GOT3 (cell line): Measurements from ENCODE around the gene MIER2.

ENCODE experiments used
- DNase-seq: peaks from one replicate; lab custom pipeline; 2025; ENCODE audit warnings: mixed read lengths; lab: John Stamatoyannopoulos, UW

The MIER2 gene

GRCh38 chr19:307793-308420 is 36.7 kb downstream of the MIER2 start:
- no peak for DNase-seq

DNA sequence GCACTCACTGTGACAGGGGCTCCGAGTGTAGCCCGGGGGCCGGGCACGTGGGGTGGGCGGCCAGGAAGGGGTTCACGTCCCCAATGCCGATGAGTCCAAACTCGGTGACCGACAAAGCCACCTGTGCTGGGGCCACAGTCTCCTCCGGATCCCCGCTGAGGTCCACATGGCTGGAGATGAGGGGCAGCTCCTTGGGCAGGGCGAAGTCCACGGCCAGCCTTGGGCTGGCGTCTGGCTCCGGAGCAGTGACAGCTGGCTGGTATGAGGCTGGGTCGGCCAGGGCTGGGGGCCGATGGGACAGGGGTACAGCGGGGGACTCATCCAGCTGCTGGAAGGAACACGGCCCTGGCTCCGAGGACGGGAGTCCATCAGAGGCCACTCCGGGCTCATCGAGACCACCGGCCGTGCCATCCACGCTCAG is 37.5 kb downstream of the MIER2 start:
- DNase-seq, result no peak

- no peak for DNase-seq
These were observed 38.3 kb downstream of the MIER2 start for GRCh38 chr19:306151-306900.

- no peak for DNase-seq
These were observed 39.1 kb downstream of the MIER2 start for GRCh38 chr19:305240-306150.

- no peak for DNase-seq
These were observed 47.9 kb downstream of the MIER2 start for GRCh38 chr19:296476-297225.

DNA sequence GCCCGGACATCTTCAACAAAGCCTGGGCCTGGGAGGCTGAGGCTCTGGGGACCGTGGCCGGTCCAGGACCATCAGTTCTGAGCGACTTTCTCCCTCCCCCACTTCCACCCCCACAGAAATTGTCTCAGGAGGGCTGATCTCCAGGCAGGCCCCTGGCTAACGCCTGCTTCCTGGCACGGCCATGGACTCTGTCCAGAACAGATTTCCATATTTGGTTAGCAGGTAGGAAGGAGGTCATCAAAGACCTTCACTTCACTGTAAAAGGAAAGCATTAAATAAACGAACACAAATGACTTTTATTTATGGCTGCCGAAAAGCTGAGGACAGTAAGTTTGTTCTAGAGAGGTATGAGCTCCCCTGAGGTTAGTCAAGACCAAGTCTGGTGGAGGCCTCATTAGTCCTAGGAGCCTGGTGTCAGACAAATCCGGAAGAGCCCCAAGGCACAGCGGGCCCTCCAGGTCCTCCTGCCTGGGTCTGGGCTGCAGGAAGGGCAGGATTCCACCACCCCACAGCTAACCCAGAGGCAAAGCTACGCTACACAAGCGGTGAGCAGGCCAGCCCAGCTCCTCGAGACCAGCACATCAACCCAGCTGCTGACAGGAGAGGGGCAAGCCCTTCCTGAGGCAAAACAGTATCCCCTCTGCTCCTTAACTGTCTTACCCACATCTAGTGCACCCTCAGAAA is 48.8 kb downstream of the MIER2 start:
- DNase-seq, result no peak

DNA sequence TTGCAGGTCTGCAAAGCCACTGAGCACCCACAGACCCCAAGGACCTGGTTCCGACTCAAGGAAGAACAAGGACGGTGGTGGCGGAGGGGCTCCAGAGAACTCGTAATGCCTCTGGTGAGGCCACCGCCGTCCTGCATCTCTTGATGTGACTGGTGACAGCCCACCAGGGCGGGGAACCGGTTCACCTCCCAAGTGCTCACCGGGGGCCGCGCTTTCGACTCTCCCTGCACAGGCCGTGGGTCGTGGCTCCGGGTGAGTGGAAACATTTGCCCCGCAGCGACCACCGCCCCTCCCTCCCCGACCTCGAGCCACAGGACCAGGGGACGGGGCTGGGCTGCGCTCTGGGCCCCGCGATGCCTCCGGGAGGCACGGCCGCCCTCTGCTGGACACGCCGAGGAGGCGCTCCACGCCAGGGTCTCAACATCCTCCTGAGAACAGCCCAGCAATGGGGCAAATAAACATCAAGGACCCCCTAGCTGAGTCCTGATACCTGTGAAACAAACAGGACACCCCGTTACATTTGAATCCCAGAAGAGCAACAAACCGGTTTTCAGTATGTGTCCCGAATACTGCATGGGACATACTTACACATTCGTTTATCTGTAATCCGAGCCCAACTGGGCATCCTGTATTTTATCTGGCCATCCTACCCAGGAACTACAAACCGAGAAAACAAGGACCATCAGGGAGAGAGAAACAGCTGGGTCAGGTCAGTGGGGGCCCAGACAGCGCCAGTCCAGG is 49.5 kb downstream of the MIER2 start:
- DNase-seq, result no peak

DNA sequence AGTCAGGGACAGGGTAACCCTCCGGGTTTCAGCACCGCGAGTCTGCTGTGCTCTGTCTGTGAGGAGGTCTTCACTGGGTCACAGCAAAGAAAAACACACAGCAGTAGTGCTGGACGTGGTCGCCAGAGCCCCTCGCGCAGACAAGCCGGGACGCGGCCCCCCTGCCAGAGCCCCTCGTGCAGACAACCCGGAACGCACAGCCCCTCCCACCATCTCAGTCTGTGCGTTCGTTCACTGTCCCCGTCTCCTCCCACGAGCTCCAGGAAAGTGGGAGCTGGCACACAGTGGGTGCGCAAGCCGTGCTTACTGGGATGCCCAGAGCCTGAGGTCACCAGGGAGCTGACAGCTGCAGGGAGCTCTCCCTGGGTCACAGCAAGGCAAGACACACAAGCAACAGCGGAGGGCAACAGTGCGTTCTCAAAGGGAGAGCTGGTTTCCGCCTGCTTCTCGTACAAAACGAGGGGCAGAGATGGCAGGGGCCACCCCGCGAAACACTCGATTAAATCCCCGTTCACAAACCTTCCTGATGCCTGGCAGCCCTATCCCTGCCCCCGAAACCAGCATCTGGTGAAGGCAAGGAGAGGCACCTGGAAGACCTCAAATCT is 50.2 kb downstream of the MIER2 start:
- no peak for DNase-seq

GRCh38 chr19:293436-294110 is 51.0 kb downstream of the MIER2 start:
- no peak for DNase-seq

GRCh38 chr19:292951-293350 is 51.6 kb downstream of the MIER2 start:
- no peak for DNase-seq

DNA sequence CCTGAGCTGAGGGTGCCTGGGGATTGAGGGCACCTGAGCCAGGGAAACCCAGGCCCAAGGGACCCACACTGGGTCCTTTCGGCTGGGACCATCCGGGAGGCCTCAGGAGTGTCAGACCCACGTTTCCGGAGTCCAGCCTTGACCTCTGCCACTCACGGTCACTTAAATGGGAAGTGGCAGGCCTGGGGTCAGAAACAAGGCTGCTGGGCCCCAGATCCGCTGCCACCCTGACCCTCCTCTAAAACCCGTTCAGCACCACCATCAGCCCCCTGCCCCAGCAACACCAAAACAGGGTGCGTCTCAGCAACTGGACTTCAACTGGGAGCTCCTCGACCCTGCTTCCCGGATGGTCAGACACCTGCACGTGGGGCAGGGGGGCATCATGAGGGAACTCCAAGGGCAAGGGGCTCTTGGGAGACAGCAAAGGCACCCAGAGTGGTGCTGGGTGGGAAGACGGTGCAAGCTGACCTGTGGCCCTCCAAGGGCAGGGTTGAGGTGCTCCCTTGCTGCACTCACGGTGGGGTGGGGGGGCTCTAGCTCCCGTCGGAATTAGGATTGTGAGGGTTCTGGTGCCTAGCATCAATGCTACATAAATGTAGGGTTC is 52.2 kb downstream of the MIER2 start:
- DNase-seq, result no peak

DNA sequence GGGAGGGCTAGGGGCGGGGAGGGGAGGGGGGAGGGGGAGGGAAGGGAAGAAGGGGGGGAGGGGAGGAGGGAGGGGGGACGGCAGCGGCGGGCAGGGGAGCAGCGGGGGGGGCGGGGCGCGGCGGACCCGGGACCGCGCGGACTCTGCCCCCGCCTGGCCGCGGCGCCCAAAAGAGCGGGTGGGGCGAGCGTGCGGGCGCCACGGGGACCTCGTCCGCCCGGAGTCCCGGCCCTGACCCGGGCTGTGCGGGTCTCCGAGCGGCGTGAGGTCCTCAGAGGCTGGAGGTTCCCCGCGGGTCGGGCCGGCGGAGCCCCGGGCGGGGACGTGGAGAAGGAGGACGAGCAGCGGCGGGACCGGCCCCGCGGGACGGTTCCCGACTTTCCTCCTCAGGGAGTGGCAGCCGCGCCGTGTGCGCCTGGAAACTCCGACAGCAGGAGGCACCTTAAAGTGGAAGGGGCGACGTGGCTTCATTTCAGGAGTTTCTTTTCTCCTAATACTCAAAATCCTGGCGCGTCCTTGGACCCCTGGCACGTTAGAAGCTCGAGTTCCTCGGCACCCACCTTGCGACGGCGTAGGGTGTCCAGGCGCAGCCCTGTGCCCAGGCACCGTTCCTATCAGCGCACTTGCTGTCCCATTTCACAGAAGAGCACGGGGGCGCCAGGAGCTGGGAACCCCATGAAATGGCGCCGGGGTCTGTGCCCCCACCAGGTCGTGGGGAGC is 52.9 kb downstream of the MIER2 start:
- DNase-seq, result no peak

DNA sequence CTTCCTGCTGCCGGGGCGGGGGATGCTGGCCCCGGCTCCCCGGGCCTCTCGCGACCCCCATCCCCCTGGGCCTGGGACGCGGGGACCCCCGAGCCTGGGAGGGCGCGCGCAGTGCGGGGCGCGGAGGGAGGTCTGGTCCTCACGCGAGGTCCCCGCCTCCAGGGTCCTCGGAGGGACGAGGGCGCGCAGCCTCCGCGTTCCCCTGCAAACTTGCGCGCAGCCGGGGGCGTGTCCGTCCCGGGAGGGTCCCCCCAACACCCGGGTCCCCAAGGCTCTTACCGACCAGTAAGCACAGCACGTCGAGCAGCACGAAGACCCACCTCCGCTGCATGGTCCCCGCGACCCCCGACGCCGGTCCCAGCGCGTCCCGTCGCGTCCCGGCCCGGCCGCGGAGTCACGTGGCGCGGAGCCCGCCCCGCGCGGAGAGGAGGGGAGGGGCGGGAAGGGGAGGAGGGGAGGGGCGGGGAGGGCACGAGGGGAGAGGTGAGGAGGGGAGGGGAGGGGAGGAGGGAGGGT is 53.5 kb downstream of the MIER2 start, which contains the start of gene PLPP2:
PLPP2 (minus strand) TSS at position 398 of the 516 bp plus-strand sequence; CDS start at position 331, 67 bp downstream.
- DNase-seq, result no peak

- no peak for DNase-seq
These were observed 54.1 kb downstream of the MIER2 start for GRCh38 chr19:290372-291005.

DNA sequence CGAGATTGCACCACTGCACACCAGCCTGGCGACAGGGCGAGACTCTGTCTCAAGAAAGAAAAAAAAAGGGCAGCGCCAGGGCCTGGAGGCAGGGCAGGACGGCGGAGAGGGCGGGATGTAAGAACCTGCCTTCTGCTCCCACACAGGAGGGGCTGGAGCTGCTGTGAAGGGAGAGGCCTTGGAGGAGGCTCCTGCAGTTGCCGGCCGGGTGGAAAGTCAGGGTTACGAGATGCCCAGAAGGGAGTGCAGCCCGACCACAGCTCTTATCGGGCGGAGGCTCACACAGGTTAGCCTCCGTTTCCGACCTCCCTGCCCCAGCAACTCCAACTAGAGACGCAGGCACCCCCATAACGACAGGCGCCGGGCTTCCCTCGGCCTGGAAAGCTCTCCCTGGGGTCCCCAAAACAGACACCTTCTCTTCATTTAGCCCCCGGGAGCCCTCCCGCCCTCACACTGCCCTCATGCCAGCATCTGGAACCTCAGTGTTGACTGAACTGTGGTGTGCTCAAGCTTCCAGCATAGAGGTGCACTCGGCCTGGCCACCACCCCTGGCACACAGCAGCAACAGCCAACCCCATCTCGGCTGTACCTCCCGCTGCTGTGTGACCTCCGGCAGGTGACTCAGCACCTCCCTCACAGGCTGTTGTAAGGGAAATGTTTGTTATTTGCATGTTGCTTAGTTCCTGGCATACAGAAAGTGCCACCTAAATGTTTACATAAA is 54.8 kb downstream of the MIER2 start:
- no peak for DNase-seq

DNA sequence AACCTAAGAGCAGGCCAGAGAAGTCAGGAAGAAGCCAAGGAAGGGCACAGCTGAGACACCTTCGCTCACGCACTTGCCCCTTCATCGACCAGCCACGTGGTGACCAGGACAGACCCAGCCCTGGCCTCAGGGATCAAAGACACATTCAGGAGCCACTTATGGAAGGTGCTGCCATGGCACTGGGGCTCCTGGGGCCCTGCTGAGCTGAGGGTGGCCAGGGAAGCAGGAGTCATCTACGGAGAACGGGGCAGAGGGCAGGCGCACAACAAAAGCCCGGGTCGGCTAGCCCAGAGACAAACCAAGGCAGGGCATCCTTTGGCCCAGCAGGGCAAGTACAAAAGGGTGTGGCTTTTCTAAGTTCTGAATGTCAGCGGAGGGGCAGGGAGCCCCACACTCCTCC is 55.7 kb downstream of the MIER2 start:
- no peak for DNase-seq

DNA sequence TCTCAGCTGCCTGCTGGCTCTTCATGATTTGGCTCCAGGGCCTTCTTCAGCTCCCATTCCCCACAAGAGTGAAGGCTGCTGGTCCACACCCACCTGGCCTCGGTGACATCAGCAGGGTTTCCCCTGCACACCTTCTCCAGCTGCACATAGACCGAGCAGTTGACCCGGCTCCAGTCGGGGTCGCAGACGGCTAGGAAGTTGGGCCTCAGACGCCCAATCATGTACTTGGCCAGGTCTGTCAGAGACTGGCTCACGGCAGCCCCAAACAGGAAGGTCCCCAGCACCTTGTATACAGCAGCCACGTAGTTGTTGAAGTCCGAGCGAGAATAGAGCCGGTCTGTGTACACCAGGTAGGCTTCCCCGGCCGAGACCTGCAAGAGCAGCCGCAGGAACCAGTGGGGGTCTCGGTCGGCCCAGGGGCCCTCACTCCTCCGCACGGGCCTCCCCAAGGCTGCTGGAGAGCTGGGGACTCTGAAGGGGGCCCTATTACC is 57.2 kb downstream of the MIER2 start:
- no peak for DNase-seq
